ENCODE measurements around the gene PTBP1.
A peak's percentile ranks its signal among the peaks of the same experiment; 100 is the strongest.

PTBP1 gene

GRCh38 chr19:797528-798414 is 519 bp downstream of the PTBP1 start:
- DNase-seq (ENCODE audit: low read depth) = peak; percentile 83

GRCh38 chr19:798415-799075 is 1.3 kb downstream of the PTBP1 start:
- DNase-seq (ENCODE audit: low read depth) = no peak

GRCh38 chr19:799076-799881 is 2.0 kb downstream of the PTBP1 start:
- peak; percentile 52 for DNase-seq (ENCODE audit: low read depth)

- peak; percentile 82 for DNase-seq (ENCODE audit: low read depth)
Observed at GRCh38 chr19:800360-801029, 3.2 kb downstream of the PTBP1 start.

DNA sequence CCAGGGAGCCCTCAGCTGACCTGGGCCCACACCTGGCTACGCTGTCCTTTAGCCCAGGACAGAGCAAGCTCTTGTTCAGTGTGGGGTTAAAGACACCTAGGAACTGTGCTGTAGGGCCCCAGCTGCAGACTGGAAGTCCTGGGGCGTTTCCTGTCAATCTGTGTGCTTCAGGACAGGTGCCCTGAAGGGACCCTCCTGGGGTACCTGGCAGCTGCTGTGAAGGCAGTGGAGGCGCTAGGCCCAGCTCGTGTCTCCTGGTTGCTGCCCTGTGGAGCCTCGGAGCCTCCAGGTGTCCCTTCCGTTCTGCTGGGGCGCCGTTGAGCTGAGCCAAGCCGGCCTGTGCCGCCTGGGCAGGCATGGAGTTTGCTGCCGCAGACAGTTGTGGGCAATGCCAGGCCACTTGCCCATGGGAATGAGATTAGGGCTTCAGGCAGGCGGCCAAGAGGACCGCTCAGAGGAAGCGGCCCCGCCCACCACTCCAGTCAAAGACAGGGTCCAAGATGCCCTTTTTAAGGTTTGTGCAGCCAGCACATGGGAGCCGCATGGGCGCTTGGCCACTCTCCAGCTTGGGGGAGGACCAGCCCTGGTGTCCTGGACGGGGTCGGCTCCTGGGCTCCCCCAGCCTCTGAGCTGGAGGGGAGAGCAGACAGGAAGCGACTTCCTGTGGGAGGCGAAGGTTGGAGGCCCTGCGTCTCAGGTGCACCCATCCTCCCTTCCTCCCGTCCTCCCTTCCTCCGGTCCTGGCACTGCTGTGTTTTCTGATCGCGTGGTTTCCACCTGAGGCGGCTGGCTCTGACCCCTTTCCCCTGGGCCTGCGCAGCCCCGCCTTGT is 4.0 kb downstream of the PTBP1 start:
- DNase-seq (ENCODE audit: low read depth) = no peak

GRCh38 chr19:801861-802497 is 4.7 kb downstream of the PTBP1 start:
- peak; percentile 69 for DNase-seq (ENCODE audit: low read depth)

- no peak for DNase-seq (ENCODE audit: low read depth)
Observed at GRCh38 chr19:802498-803098, 5.3 kb downstream of the PTBP1 start.

DNA sequence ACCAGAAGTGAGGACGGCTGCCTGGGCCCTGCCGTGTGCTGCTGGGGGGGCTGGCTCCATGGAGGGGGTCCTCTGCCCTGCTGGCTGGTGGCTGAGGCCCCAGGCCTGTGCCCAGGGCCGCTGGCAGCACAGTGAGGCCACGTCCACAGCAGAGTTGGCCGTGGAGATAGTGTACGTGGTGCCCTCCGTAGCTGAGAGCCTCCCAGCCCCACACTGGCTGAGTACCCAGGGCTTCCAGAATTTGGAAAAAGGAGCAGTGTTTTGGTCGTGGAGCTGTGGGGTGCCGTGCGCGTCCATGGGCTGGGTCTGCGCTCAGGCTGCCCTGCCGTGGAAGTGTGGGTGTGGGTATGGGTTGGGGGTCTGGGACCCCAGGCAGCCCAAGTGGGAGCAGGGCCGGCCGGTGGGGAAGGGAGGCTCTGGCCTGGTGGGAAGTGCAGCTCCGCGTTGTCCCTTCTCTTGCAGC is 5.9 kb downstream of the PTBP1 start:
- no peak for DNase-seq (ENCODE audit: low read depth)

GRCh38 chr19:803686-804418 is 6.6 kb downstream of the PTBP1 start:
- DNase-seq (ENCODE audit: low read depth) = no peak

GRCh38 chr19:804419-805165 is 7.3 kb downstream of the PTBP1 start:
- DNase-seq (ENCODE audit: low read depth) = no peak

GRCh38 chr19:805166-805551 is 7.9 kb downstream of the PTBP1 start:
- no peak for DNase-seq (ENCODE audit: low read depth)

GRCh38 chr19:805600-806550 is 8.6 kb downstream of the PTBP1 start:
- DNase-seq (ENCODE audit: low read depth) = no peak

- DNase-seq (ENCODE audit: low read depth) = no peak
Observed at GRCh38 chr19:806815-807421, 9.7 kb downstream of the PTBP1 start.

- no peak for DNase-seq (ENCODE audit: low read depth)
Observed at GRCh38 chr19:807627-808422, 10.6 kb downstream of the PTBP1 start.

DNA sequence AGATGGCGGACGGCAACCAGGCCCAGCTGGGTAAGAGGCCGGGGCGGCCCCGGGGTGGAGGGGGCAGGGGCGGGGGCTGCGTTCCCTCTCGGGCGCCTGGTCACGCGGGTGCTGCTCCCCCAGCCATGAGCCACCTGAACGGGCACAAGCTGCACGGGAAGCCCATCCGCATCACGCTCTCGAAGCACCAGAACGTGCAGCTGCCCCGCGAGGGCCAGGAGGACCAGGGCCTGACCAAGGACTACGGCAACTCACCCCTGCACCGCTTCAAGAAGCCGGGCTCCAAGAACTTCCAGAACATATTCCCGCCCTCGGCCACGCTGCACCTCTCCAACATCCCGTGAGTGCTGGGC is 11.1 kb downstream of the PTBP1 start:
- DNase-seq (ENCODE audit: low read depth) = no peak
